Hair follicle dermal papilla cell (primary cell): Measurements from ENCODE around the gene SFTPB. TPM values are rescaled to one million over a fixed set of nuclear protein-coding genes. Genes with fewer than 3 reads are reported as not detected.

Experiments
- total RNA-seq: library from RNA; depleted of rRNA; stranded (reverse); fragments of >200 nt; gene quantifications from 2 replicates; pipeline ENCODE4 v1.2.3, GENCODE V29; 2012

Gene SFTPB
- not detected in 2 replicates for total RNA-seq

GRCh38 chr2:85668009-85668856 lies at the start of gene SFTPB:
Gene SFTPB (minus strand): TSS chr2:85668199. CDS start chr2:85668183, 16 bp downstream.

GRCh38 chr2:85694052-85695025 lies 26.3 kb upstream of the SFTPB start, which contains the start of gene GNLY:
Gene GNLY (plus strand): TSS chr2:85694358. CDS start chr2:85694419, 61 bp downstream.

DNA sequence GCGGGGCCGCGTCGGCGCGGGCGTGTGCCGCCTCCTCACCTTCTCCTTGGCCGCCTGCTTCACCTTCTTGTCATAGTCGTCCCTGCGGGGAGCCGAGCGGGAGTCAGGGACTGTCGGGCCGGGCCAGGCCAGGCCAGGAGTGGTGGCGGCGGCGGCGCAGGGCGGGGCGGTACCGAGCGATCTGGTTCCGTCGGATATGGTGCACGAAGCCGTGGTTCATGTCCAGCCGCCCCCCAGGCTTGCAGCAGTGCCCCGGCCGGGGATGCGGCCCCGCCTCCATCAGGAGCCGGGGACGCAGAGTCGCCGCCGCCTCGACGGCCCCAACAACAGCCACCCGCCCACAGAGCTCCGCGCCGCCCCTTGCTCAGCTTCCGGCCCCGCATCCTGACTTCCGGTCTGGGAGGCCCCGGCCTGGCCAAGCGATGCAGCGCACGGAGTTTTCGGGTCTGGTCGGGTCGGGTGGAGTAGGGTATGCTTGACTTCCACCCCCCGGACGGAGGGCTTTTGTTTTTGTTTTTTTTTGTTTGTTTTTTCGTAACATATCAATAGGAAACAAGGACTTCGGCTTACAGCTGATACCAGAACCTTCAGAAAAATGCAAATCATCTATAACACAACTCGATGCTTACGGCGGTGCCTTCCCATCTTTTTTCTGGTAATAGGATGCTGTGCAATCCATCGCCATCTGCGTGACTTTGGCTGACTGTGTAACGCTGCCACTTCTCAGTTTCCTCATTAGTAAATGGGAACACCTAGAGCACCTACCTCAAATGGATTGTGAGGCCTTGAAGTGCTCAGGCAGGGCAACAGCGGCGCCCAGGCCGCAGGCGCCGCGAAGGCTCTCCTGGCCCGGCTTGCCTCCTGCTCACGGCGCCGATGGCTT lies 56.1 kb downstream of the SFTPB start, which contains the start of gene C2orf68:
TSS of gene C2orf68 (minus strand) at position 362 of the 883 bp plus-strand sequence. CDS start at position 280, 82 bp downstream.

Other genes starting within 250 kb of the SFTPB start
- 1.6 TPM in 1 of 2 replicates, not detected in the other for gene SH2D6, start 249.5 kb downstream of the SFTPB start, total RNA-seq
- 240 and 245 TPM in 2 replicates for gene MAT2A, start 129.0 kb downstream of the SFTPB start, total RNA-seq
- gene GGCX, start 106.7 kb downstream of the SFTPB start, total RNA-seq: 49.3 and 54.7 TPM in 2 replicates
- 1.5 and 1.9 TPM in 2 replicates for gene VAMP8, start 90.6 kb downstream of the SFTPB start, total RNA-seq
- 32.5 and 59.5 TPM in 2 replicates for gene VAMP5, start 83.8 kb downstream of the SFTPB start, total RNA-seq
- 117 and 168 TPM in 2 replicates for gene RNF181, start 72.5 kb downstream of the SFTPB start, total RNA-seq
- gene TMEM150A, start 65.5 kb downstream of the SFTPB start, total RNA-seq: 15.9 and 22.7 TPM in 2 replicates
- gene C2orf68, start 56.1 kb downstream of the SFTPB start, total RNA-seq: 20.2 and 24.3 TPM in 2 replicates
- gene USP39, start 52.0 kb downstream of the SFTPB start, total RNA-seq: 33.5 and 39.4 TPM in 2 replicates
- not detected in 2 replicates for gene GNLY, start 26.2 kb upstream of the SFTPB start, total RNA-seq
- gene ATOH8, start 85.8 kb upstream of the SFTPB start, total RNA-seq: 3.6 and 5.7 TPM in 2 replicates
- 25.0 and 28.7 TPM in 2 replicates for gene ST3GAL5, start 220.8 kb upstream of the SFTPB start, total RNA-seq